SK-N-SH (cell line): ENCODE data around the gene PODXL2. TPM values are rescaled to one million over a fixed set of nuclear protein-coding genes. Genes with fewer than 3 reads are reported as not detected.

ENCODE experiments used
- CTCF ChIA-PET: fragments of 300-600, 350-600 bp; formaldehyde crosslinking; extraction: SDS; loops from one replicate; lab custom pipeline; 2021; lab: Yijun Ruan, JAX
- POLR2A ChIA-PET: fragments of 350-600 bp; sonication (Branson Sonifier 250); formaldehyde crosslinking; extraction: SDS; loops from one replicate; lab custom pipeline; 2020; ENCODE audit warnings: antibody characterized with exemption, inconsistent platforms; lab: Yijun Ruan, JAX
- DNase-seq: peaks from one replicate; pipeline ENCODE4 v3.0.0; 2012
- H2AFZ ChIP-seq: fragments of 200-600 bp; sonication (generic); 2 replicates; pipeline ENCODE4 v1.8.1; 2016; ENCODE audit warnings: antibody characterized with exemption, mild to moderate bottlenecking, low read depth
- H3F3A ChIP-seq: fragments of 200-600 bp; sonication (generic); replicated peaks from 2 replicates; pipeline ENCODE3; 2016; ENCODE audit warnings: antibody characterized with exemption, mild to moderate bottlenecking; ENCODE audit not compliant: insufficient read depth
- H3K27ac ChIP-seq, 2 experiments: fragments of 200-500 bp in 1 of 2; fragments of 200-600 bp in 1 of 2; sonication (Bioruptor generic) in 1 of 2; sonication (generic), shearing (Covaris generic) in 1 of 2; 2 replicates each; pipeline versions ENCODE4 v1.5.1 to v1.6.1; 2014 to 2016; ENCODE audit warnings: low read depth in 2 of 2, inconsistent platforms in 1 of 2, low read length in 1 of 2, mild to moderate bottlenecking in 1 of 2, mixed read lengths in 1 of 2
- H3K27me3 ChIP-seq: fragments of 200-600 bp; sonication (generic), shearing (Covaris generic); 2 replicates; pipeline ENCODE4 v1.6.1; 2016; ENCODE audit warnings: mixed run types; ENCODE audit not compliant: insufficient read depth
- H3K36me3 ChIP-seq, 2 experiments: fragments of 200-500 bp in 1 of 2; fragments of 200-600 bp in 1 of 2; sonication (Bioruptor generic) in 1 of 2; sonication (generic) in 1 of 2; replicated peaks in 1 of 2; 2 replicates each; pipeline versions ENCODE3 to v1.5.1; 2014 to 2016; ENCODE audit warnings: low read length in 1 of 2, mild to moderate bottlenecking in 1 of 2; ENCODE audit not compliant: insufficient read depth in 2 of 2, control insufficient read depth in 1 of 2
- H3K4me1 ChIP-seq, 2 experiments: fragments of 200-500 bp in 1 of 2; fragments of 200-600 bp in 1 of 2; sonication (Bioruptor generic) in 1 of 2; sonication (generic), shearing (Covaris generic) in 1 of 2; 2 replicates each; pipeline versions ENCODE4 v1.5.1 to v1.6.1; 2014 to 2016; ENCODE audit warnings: low read depth in 1 of 2, low read length in 1 of 2, mixed run types in 1 of 2; ENCODE audit not compliant: insufficient read depth in 2 of 2, control insufficient read depth in 1 of 2
- H3K4me2 ChIP-seq: fragments of 200-600 bp; sonication (generic), shearing (Covaris generic); 2 replicates; pipeline ENCODE4 v1.6.1; 2017; ENCODE audit warnings: mixed run types
- H3K4me3 ChIP-seq, 2 experiments: fragments of 200-500 bp in 1 of 2; fragments of 200-600 bp in 1 of 2; sonication (Bioruptor generic) in 1 of 2; sonication (generic), shearing (Covaris generic) in 1 of 2; 2 replicates each; pipeline versions ENCODE4 v1.5.1 to v1.8.1; 2014 to 2016; ENCODE audit warnings: low read depth in 2 of 2, inconsistent platforms in 1 of 2, low read length in 1 of 2, mild to moderate bottlenecking in 1 of 2, mixed read lengths in 1 of 2, moderate library complexity in 1 of 2
- H3K79me2 ChIP-seq: fragments of 200-600 bp; sonication (generic); 2 replicates; pipeline ENCODE4 v1.8.1; 2017; ENCODE audit warnings: mild to moderate bottlenecking; ENCODE audit not compliant: insufficient read depth
- H3K9ac ChIP-seq: fragments of 200-600 bp; sonication (generic); 2 replicates; pipeline ENCODE4 v1.6.1; 2017; ENCODE audit warnings: mixed run types
- H3K9me2 ChIP-seq: fragments of 200-600 bp; sonication (generic); 2 replicates; pipeline ENCODE4 v1.6.1; 2017; ENCODE audit warnings: mixed run types
- H3K9me3 ChIP-seq: fragments of 200-600 bp; sonication (generic); 2 replicates; pipeline ENCODE4 v1.6.1; 2017; ENCODE audit warnings: mixed run types, mild to moderate bottlenecking, moderate library complexity
- H4K20me1 ChIP-seq: fragments of 200-600 bp; sonication (generic); 2 replicates; pipeline ENCODE4 v1.6.1; 2017; ENCODE audit warnings: mild to moderate bottlenecking, mixed run types; ENCODE audit not compliant: insufficient read depth
- FOXM1 ChIP-seq: IDR thresholded peaks from 2 replicates; pipeline ENCODE4 v1.4.0; 2012; ENCODE audit warnings: low read depth, mild to moderate bottlenecking
- GATA2 ChIP-seq: sonication (generic); formaldehyde crosslinking; IDR thresholded peaks from 2 replicates; pipeline ENCODE4 v1.5.0; 2020; ENCODE audit warnings: mild to moderate bottlenecking, missing genetic modification reagents
- IRF3 ChIP-seq: fragments of 150-350 bp; IDR thresholded peaks from 2 replicates; pipeline ENCODE4 v1.6.1; 2016; ENCODE audit warnings: mild to moderate bottlenecking, low read depth, low read length
- MAX ChIP-seq: IDR thresholded peaks from 2 replicates; pipeline ENCODE4 v1.4.0; 2012; ENCODE audit warnings: low read depth
- MEF2A ChIP-seq: IDR thresholded peaks from 2 replicates; pipeline ENCODE4 v1.4.0; 2012; ENCODE audit warnings: low read depth, borderline replicate concordance
- MXI1 ChIP-seq: IDR thresholded peaks from 2 replicates; pipeline ENCODE4 v1.6.1; 2012; ENCODE audit warnings: mild to moderate bottlenecking, low read depth, low read length, improper control_type of control experiment
- RAD21 ChIP-seq: IDR thresholded peaks from 2 replicates; pipeline ENCODE4 v1.6.1; 2012; ENCODE audit warnings: mild to moderate bottlenecking, low read length
- RFX5 ChIP-seq: IDR thresholded peaks from 2 replicates; pipeline ENCODE4 v1.6.1; 2012; ENCODE audit warnings: mild to moderate bottlenecking, improper control_type of control experiment, low read length
- RXRA ChIP-seq: IDR thresholded peaks from 2 replicates; pipeline ENCODE4 v1.4.0; 2012; ENCODE audit warnings: low read depth, mild to moderate bottlenecking, borderline replicate concordance
- TCF12 ChIP-seq: IDR thresholded peaks from 2 replicates; pipeline ENCODE4 v1.4.0; 2012
- USF2 ChIP-seq: fragments of 150-350 bp; IDR thresholded peaks from 2 replicates; pipeline ENCODE4 v1.6.1; 2017; ENCODE audit warnings: antibody characterized with exemption, low read length, low read depth, borderline replicate concordance
- ZBTB33 ChIP-seq: IDR thresholded peaks from 2 replicates; pipeline ENCODE4 v1.4.0; 2012; ENCODE audit warnings: low read depth, borderline replicate concordance
- WGBS: methylation state at CpG from one replicate; pipeline ENCODE4 v1.1.6; 2017; ENCODE audit warnings: low lambda C conversion rate; 5-methylcytosine and 5-hydroxymethylcytosine counted together
- polyA plus RNA-seq, 3 experiments: library from polyadenylated mRNA; depleted of rRNA; stranded (reverse); fragments of >200 nt; gene quantifications; 2 replicates each; pipeline ENCODE4 v1.2.3, GENCODE V29; 2012

The PODXL2 gene
- polyA plus RNA-seq, 1 of the 3 experiments (the other 2 are of a cell fraction), result 27.5 TPM

- no peak for TF ChIP-seq IRF3
- TF ChIP-seq GATA2, result no peak
- no peak for TF ChIP-seq USF2
- no peak for TF ChIP-seq ZBTB33
- no peak for TF ChIP-seq MAX
- no peak for TF ChIP-seq FOXM1
- TF ChIP-seq MXI1, result no peak
- TF ChIP-seq RXRA, result no peak
- no peak for TF ChIP-seq RAD21
- TF ChIP-seq MEF2A, result no peak
- TF ChIP-seq, all 33 proteins: peak for 0
These were observed 3.2 kb downstream of the PODXL2 start (continued) for GRCh38 chr3:127632035-127632820.

GRCh38 chr3:127634653-127635052 is 5.7 kb downstream of the PODXL2 start:
- H3K4me3 ChIP-seq, result no peak overlapping the region
- H3F3A ChIP-seq, result no peaks in the 10 kb centered on the region
- no peaks in the 10 kb centered on the region for H3K36me3 ChIP-seq
- no peak overlapping the region for H3K27ac ChIP-seq
- POLR2A ChIA-PET, result interaction anchor here (0.7 kb wide), 1 partner anchor 916 kb away, joined by 5 read pairs; no protein-coding TSS in a partner anchor
- CTCF ChIA-PET, result interaction anchor here (0.6 to 1.6 kb wide), 6 partner anchors 17 to 324 kb away, joined by 3 to 4 read pairs (median 3); no protein-coding TSS in a partner anchor
- no peaks in the 10 kb centered on the region for H4K20me1 ChIP-seq
- no peak overlapping the region for H2AFZ ChIP-seq
- H3K9ac ChIP-seq, result no peak overlapping the region
- H3K9me2 ChIP-seq, result no peaks in the 10 kb centered on the region
- no peaks in the 10 kb centered on the region for H3K79me2 ChIP-seq
- H3K27me3 ChIP-seq, result no peaks in the 10 kb centered on the region
- WGBS, result 89% methylated on average over 10 of the region's 12 CpGs
- no peak overlapping the region for H3K4me2 ChIP-seq
- no peak for TF ChIP-seq RFX5
- no peak for TF ChIP-seq TCF12
- no peaks in the 10 kb centered on the region for H3K9me3 ChIP-seq
- H3K4me1 ChIP-seq, result peaks cover 0 to 46% of the 10 kb centered on the region in 2 experiments; a peak in 2 of 4 replicates
- no peak for DNase-seq
